Smooth muscle cell (in vitro differentiated cells): ENCODE measurements around the gene ASB13. TPM values are rescaled to one million over a fixed set of nuclear protein-coding genes. Genes with fewer than 3 reads are reported as not detected.
A peak's percentile ranks its signal among the peaks of the same experiment; 100 is the strongest.

ENCODE experiments used
- DNase-seq: peaks from one replicate; lab custom pipeline; 2025; ENCODE audit not compliant: unreplicated experiment; lab: John Stamatoyannopoulos, UW
- H2AFZ ChIP-seq: fragments of 200-600 bp; sonication (generic); 2 replicates; pipeline ENCODE4 v1.6.0; 2016; ENCODE audit warnings: antibody characterized with exemption, low read depth, mild to moderate bottlenecking
- H3F3A ChIP-seq: fragments of 200-600 bp; sonication (generic); 2 replicates; pipeline ENCODE4 v1.6.0; 2017; ENCODE audit warnings: antibody characterized with exemption, low read depth
- H3K27ac ChIP-seq: fragments of 200-600 bp; sonication (generic); 2 replicates; pipeline ENCODE4 v1.5.1; 2016; ENCODE audit warnings: low read depth, mild to moderate bottlenecking
- H3K27me3 ChIP-seq: fragments of 200-600 bp; sonication (generic); 2 replicates; pipeline ENCODE4 v1.6.1; 2016; ENCODE audit warnings: low read depth, mild to moderate bottlenecking
- H3K36me3 ChIP-seq: fragments of 200-600 bp; sonication (generic); 2 replicates; pipeline ENCODE4 v1.5.1; 2016; ENCODE audit warnings: low read depth
- H3K4me1 ChIP-seq: fragments of 200-600 bp; sonication (generic); 2 replicates; pipeline ENCODE4 v1.5.1; 2016; ENCODE audit warnings: low read depth
- H3K4me2 ChIP-seq: fragments of 200-600 bp; sonication (generic); 2 replicates; pipeline ENCODE4 v1.6.0; 2016; ENCODE audit warnings: mild to moderate bottlenecking
- H3K4me3 ChIP-seq: fragments of 200-600 bp; sonication (generic); 2 replicates; pipeline ENCODE4 v1.5.1; 2016; ENCODE audit warnings: mild to moderate bottlenecking
- H3K79me2 ChIP-seq: fragments of 200-600 bp; sonication (generic); 2 replicates; pipeline ENCODE4 v1.6.0; 2016; ENCODE audit warnings: low read depth, mild to moderate bottlenecking
- H3K9ac ChIP-seq: fragments of 200-600 bp; sonication (generic); 2 replicates; pipeline ENCODE4 v1.6.0; 2016; ENCODE audit warnings: low read depth
- H3K9me3 ChIP-seq: fragments of 200-600 bp; sonication (generic); replicated peaks from 2 replicates; pipeline ENCODE4 v1.5.1; 2016; ENCODE audit warnings: low read depth
- H4K20me1 ChIP-seq: fragments of 200-600 bp; sonication (generic); 2 replicates; pipeline ENCODE4 v1.6.0; 2016; ENCODE audit warnings: low read depth
- WGBS: methylation state at CpG from one replicate; pipeline ENCODE4 v1.1.7; 2016; ENCODE audit warnings: low lambda C conversion rate; 5-methylcytosine and 5-hydroxymethylcytosine counted together
- polyA plus RNA-seq: library from polyadenylated mRNA; unstranded; fragments of >200 nt; fragmentation: Nextera tagmentation; extraction: Ambion mirVana; gene quantifications from 2 replicates; pipeline ENCODE4 v1.2.1, GENCODE V29; 2016
- total RNA-seq: library from RNA; depleted of rRNA; stranded (reverse); fragments of >200 nt; gene quantifications from 2 replicates; pipeline ENCODE4 v1.2.3, GENCODE V29; 2014
- TF ChIP-seq, protein P1 (sequence below): fragments of 200-600 bp; sonication (generic); IDR thresholded peaks from 2 replicates; pipeline ENCODE4 v1.5.1; 2017; ENCODE audit warnings: borderline replicate concordance, mild to moderate bottlenecking, antibody characterized with exemption; ENCODE audit not compliant: insufficient read depth, poor library complexity, severe bottlenecking

The ASB13 gene
- total and polyA plus RNA-seq, 2 experiments from 2014 or later = 12.6 to 34.7 TPM

- no peak overlapping the region for H3K9ac ChIP-seq
- no peak overlapping the region for H3K4me3 ChIP-seq
- DNase-seq = no peak
- TF ChIP-seq, protein P1, sequence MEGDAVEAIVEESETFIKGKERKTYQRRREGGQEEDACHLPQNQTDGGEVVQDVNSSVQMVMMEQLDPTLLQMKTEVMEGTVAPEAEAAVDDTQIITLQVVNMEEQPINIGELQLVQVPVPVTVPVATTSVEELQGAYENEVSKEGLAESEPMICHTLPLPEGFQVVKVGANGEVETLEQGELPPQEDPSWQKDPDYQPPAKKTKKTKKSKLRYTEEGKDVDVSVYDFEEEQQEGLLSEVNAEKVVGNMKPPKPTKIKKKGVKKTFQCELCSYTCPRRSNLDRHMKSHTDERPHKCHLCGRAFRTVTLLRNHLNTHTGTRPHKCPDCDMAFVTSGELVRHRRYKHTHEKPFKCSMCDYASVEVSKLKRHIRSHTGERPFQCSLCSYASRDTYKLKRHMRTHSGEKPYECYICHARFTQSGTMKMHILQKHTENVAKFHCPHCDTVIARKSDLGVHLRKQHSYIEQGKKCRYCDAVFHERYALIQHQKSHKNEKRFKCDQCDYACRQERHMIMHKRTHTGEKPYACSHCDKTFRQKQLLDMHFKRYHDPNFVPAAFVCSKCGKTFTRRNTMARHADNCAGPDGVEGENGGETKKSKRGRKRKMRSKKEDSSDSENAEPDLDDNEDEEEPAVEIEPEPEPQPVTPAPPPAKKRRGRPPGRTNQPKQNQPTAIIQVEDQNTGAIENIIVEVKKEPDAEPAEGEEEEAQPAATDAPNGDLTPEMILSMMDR = no peak
- H4K20me1 ChIP-seq = no peaks in the 10 kb centered on the region
- 89% methylated on average over 7 of the region's 7 CpGs for WGBS
- no peaks in the 10 kb centered on the region for H3K9me3 ChIP-seq
- no peaks in the 10 kb centered on the region for H3F3A ChIP-seq
- H3K79me2 ChIP-seq = no peaks in the 10 kb centered on the region
- no peak overlapping the region for H2AFZ ChIP-seq
- H3K27ac ChIP-seq = peak overlapping the region; percentile 15
- no peak overlapping the region for H3K4me2 ChIP-seq
- peaks cover 16% of the 10 kb centered on the region for H3K4me1 ChIP-seq
- no peaks in the 10 kb centered on the region for H3K36me3 ChIP-seq
- no peaks in the 10 kb centered on the region for H3K27me3 ChIP-seq
These were observed 51.1 kb downstream of the ASB13 start for GRCh38 chr10:5615316-5615715.

- Histone ChIP-seq H3K27ac (peak overlapping the region; percentile 15), H3K4me1 (peaks cover 9% of the 10 kb centered on the region), H3F3A (no peaks in the 10 kb centered on the region), H3K36me3 (no peaks in the 10 kb centered on the region), H3K4me2 (peak overlapping the region; percentile 3), H3K4me3 (no peak overlapping the region), H3K79me2 (no peaks in the 10 kb centered on the region), H4K20me1 (no peaks in the 10 kb centered on the region), H3K27me3 (no peaks in the 10 kb centered on the region), H3K9ac (no peak overlapping the region), H2AFZ (no peak overlapping the region), H3K9me3 (no peaks in the 10 kb centered on the region)
- 42% methylated on average over 4 of the region's 4 CpGs for WGBS
- no peak for DNase-seq
- TF ChIP-seq, protein P1 = no peak
These were observed 52.2 kb downstream of the ASB13 start for GRCh38 chr10:5614155-5614721.

DNA sequence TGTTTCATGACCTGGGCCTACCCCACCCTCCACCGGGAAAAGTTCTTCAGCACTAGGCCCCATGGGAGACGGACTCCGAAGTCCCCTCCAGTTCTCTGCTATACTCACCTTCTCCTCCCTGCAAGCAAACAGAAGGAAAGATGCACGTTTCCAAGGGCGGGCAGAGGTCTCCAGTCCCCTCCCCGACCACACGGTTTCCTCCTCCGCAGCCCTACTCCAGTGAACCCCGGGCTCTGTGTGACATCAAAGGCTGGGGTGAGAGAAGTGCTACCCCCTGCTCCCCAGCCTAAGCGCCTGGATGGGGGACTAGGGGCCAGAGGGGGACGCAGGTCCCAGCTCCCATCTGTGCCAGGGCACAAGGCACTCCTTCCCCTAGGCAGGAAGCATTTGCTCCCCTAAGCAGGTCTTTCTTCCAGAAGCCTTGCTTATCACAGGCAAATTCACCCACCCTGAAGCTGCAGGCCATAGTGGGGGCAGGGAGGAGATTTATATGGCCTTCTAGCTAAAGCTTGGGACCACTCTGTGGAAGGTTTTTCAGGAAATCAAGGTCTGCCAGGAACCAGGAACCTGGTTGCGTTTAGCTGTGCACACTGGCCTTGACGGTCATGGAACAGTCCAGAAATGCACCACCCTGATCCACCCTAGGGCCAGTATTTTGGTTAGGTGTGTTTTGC lies 52.8 kb downstream of the ASB13 start:
- 92% methylated on average over 13 of the region's 13 CpGs for WGBS
- peak overlapping the region; percentile 3 for H3K4me2 ChIP-seq
- H2AFZ ChIP-seq = no peak overlapping the region
- H4K20me1 ChIP-seq = no peaks in the 10 kb centered on the region
- H3K27ac ChIP-seq = peak overlapping the region; percentile 15
- H3K27me3 ChIP-seq = no peaks in the 10 kb centered on the region
- H3F3A ChIP-seq = no peaks in the 10 kb centered on the region
- H3K4me3 ChIP-seq = no peak overlapping the region
- no peak for DNase-seq
- TF ChIP-seq, protein P1 = no peak
- no peak overlapping the region for H3K9ac ChIP-seq
- H3K79me2 ChIP-seq = no peaks in the 10 kb centered on the region
- H3K4me1 ChIP-seq = peaks cover 9% of the 10 kb centered on the region
- H3K36me3 ChIP-seq = no peaks in the 10 kb centered on the region
- H3K9me3 ChIP-seq = no peaks in the 10 kb centered on the region
